GM23338 (cell line): ENCODE results near the gene NGF. TPM values are rescaled to one million over a fixed set of nuclear protein-coding genes. Genes with fewer than 3 reads are reported as not detected.

Experiments
- ATAC-seq: fragments of 200-7000 bp; cut with Tn5 transposase; 3 replicates; pipeline ENCODE4 v1.9.1; 2020
- DNase-seq: peaks from one replicate; pipeline ENCODE4 v3.0.0-alpha.2; 2015; ENCODE audit warnings: low spot score
- H2AFZ ChIP-seq: fragments of 200-600 bp; sonication (generic); 2 replicates; pipeline ENCODE4 v1.8.0; 2016; ENCODE audit warnings: antibody characterized with exemption, mild to moderate bottlenecking, moderate library complexity
- H3F3A ChIP-seq: fragments of 200-600 bp; sonication (generic); replicated peaks from 2 replicates; pipeline ENCODE4 v1.8.0; 2017; ENCODE audit warnings: antibody characterized with exemption, mixed run types, low read depth
- H3K27ac ChIP-seq: fragments of 200-600 bp; sonication (generic); 2 replicates; pipeline ENCODE4 v1.6.1; 2016; ENCODE audit warnings: low read depth
- H3K27me3 ChIP-seq: fragments of 200-600 bp; sonication (generic); 2 replicates; pipeline ENCODE4 v1.8.0; 2016; ENCODE audit warnings: mild to moderate bottlenecking, mixed run types, moderate library complexity; ENCODE audit not compliant: insufficient read depth
- H3K36me3 ChIP-seq: fragments of 200-600 bp; sonication (generic); 2 replicates; pipeline ENCODE4 v1.8.0; 2016; ENCODE audit warnings: mild to moderate bottlenecking; ENCODE audit not compliant: insufficient read depth
- H3K4me1 ChIP-seq: fragments of 200-600 bp; sonication (generic); 2 replicates; pipeline ENCODE4 v1.8.0; 2016; ENCODE audit warnings: mild to moderate bottlenecking, moderate library complexity; ENCODE audit not compliant: insufficient read depth
- H3K4me2 ChIP-seq: fragments of 200-600 bp; sonication (generic); 2 replicates; pipeline ENCODE4 v1.7.1; 2017; ENCODE audit warnings: mixed run types
- H3K4me3 ChIP-seq: fragments of 200-600 bp; sonication (generic); 2 replicates; pipeline ENCODE4 v1.6.1; 2016; ENCODE audit warnings: mixed run types
- H3K79me2 ChIP-seq: fragments of 200-600 bp; sonication (generic); replicated peaks from 2 replicates; pipeline ENCODE4 v1.8.0; 2017; ENCODE audit warnings: mild to moderate bottlenecking; ENCODE audit not compliant: insufficient read depth
- H3K9me2 ChIP-seq: fragments of 200-600 bp; sonication (generic); 2 replicates; pipeline ENCODE4 v1.8.0; 2017; ENCODE audit not compliant: insufficient read depth
- H4K20me1 ChIP-seq: fragments of 200-600 bp; sonication (generic); replicated peaks from 2 replicates; pipeline ENCODE4 v1.8.0; 2017; ENCODE audit warnings: mild to moderate bottlenecking; ENCODE audit not compliant: insufficient read depth
- H3K27ac Mint-ChIP-seq: 2 replicates; pipeline ENCODE4 v1.8.0; 2020; ENCODE audit warnings: inconsistent platforms, mild to moderate bottlenecking, moderate library complexity, mixed read lengths
- H3K27me3 Mint-ChIP-seq: 3 replicates; pipeline ENCODE4 v1.8.0; 2022; ENCODE audit warnings: low read depth, mild to moderate bottlenecking, moderate library complexity, mixed read lengths, inconsistent platforms; ENCODE audit not compliant: insufficient read depth, poor library complexity
- H3K36me3 Mint-ChIP-seq: 3 replicates; pipeline ENCODE4 v1.8.0; 2021; ENCODE audit warnings: low read depth, mild to moderate bottlenecking, inconsistent platforms, moderate library complexity, mixed read lengths
- H3K4me1 Mint-ChIP-seq: 3 replicates; pipeline ENCODE4 v1.8.0; 2020; ENCODE audit warnings: mild to moderate bottlenecking, inconsistent platforms, mixed read lengths
- H3K4me3 Mint-ChIP-seq: 3 replicates; pipeline ENCODE4 v1.8.0; 2021; ENCODE audit warnings: moderate library complexity, mild to moderate bottlenecking, inconsistent platforms, mixed read lengths
- H3K9me3 Mint-ChIP-seq: 3 replicates; pipeline ENCODE4 v1.8.0; 2020; ENCODE audit warnings: moderate library complexity, mild to moderate bottlenecking, inconsistent platforms, mixed read lengths
- CREB1 ChIP-seq: fragments of 250-450 bp; sonication (Bioruptor Pico); IDR thresholded peaks from 2 replicates; pipeline ENCODE4 v1.5.0; 2020; ENCODE audit warnings: low read depth, mild to moderate bottlenecking, moderate library complexity
- EZH2 ChIP-seq: fragments of 200-600 bp; sonication (generic); IDR thresholded peaks from one replicate; pipeline ENCODE4 v1.8.0; 2017; ENCODE audit warnings: antibody characterized with exemption, mild to moderate bottlenecking, low read depth; ENCODE audit not compliant: unreplicated experiment
- EZH2phosphoT487 ChIP-seq: fragments of 200-600 bp; sonication (generic); IDR thresholded peaks from one replicate; pipeline ENCODE4 v1.8.1; 2018; ENCODE audit warnings: antibody characterized with exemption; ENCODE audit not compliant: unreplicated experiment
- JUNB ChIP-seq: IDR thresholded peaks from one replicate; pipeline ENCODE4 v1.6.1; 2016; ENCODE audit warnings: antibody characterized with exemption; ENCODE audit not compliant: unreplicated experiment
- NANOG ChIP-seq: IDR thresholded peaks from 2 replicates; pipeline ENCODE4 v1.6.1; 2016; ENCODE audit warnings: antibody characterized with exemption, borderline replicate concordance
- POLR2AphosphoS5 ChIP-seq: IDR thresholded peaks from 2 replicates; pipeline ENCODE4 v1.6.1; 2016; ENCODE audit warnings: antibody characterized with exemption, low read depth
- STAT1 ChIP-seq: IDR thresholded peaks from one replicate; pipeline ENCODE4 v1.6.1; 2016; ENCODE audit warnings: antibody characterized with exemption; ENCODE audit not compliant: unreplicated experiment
- ZNF114 ChIP-seq: fragments of 250-450 bp; sonication (Bioruptor Pico); IDR thresholded peaks from 2 replicates; pipeline ENCODE4 v1.5.0; 2020; ENCODE audit warnings: mild to moderate bottlenecking, moderate library complexity
- ZNF331 ChIP-seq: fragments of 250-450 bp; sonication (Bioruptor Pico); IDR thresholded peaks from 2 replicates; pipeline ENCODE4 v1.5.0; 2020; ENCODE audit warnings: low read depth, mild to moderate bottlenecking, moderate library complexity
- polyA plus RNA-seq: library from polyadenylated mRNA; unstranded; fragments of >200 nt; fragmentation: Nextera tagmentation; extraction: Ambion mirVana; gene quantifications from 2 replicates; pipeline ENCODE4 v1.2.1, GENCODE V29; 2016
- total RNA-seq: library from RNA; depleted of rRNA; stranded (reverse); fragments of >200 nt; shearing (Covaris generic); gene quantifications from 2 replicates; pipeline ENCODE4 v1.2.3, GENCODE V29; 2014
- TF ChIP-seq, protein P1 (sequence below): IDR thresholded peaks from 2 replicates; pipeline ENCODE4 v1.6.1; 2016; ENCODE audit warnings: antibody characterized with exemption
- TF ChIP-seq, protein P2 (sequence below): IDR thresholded peaks from one replicate; pipeline ENCODE4 v1.6.1; 2018; ENCODE audit warnings: antibody characterized with exemption; ENCODE audit not compliant: unreplicated experiment
- TF ChIP-seq, protein P3 (sequence below): fragments of 250-450 bp; sonication (Bioruptor Pico); IDR thresholded peaks from 2 replicates; pipeline ENCODE4 v1.5.0; 2020; ENCODE audit warnings: mild to moderate bottlenecking, moderate library complexity
- TF ChIP-seq, protein P4 (sequence below), 2 experiments: fragments of 200-600 bp in 1 of 2; sonication (generic) in 1 of 2; conservative IDR thresholded peaks; 2 replicates each; pipeline versions ENCODE4 v1.5.1 to v1.6.1; 2016 to 2017; ENCODE audit warnings: antibody characterized with exemption in 2 of 2, low read depth in 2 of 2, mild to moderate bottlenecking in 2 of 2, moderate library complexity in 1 of 2

The NGF gene
- total and polyA plus RNA-seq, 2 experiments from 2014 or later, result 0.28 to 0.92 TPM

DNA sequence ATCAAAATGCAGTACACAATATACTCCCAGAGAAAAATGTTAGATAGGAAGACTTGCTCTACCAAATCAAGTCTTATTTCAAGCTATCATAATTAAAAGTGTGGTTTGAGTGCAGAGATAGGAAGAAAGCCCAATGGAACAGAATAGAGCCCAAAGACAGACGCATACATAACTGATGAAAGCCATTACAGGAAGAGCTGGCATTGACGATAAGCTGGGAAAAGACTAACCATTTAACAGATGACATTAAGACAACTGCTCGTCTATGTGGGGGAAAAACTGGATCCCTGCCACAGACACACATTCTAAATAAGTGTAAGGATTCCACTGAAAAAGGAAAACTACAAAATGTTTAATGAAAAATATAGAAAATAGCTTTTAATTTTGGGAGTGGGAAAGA is 85.5 kb downstream of the NGF start:
- Histone ChIP-seq H3K9me2 (peaks cover 3% of the 10 kb centered on the region; the same call in 1 of the 2 replicates), H3K27me3 (no peaks in the 10 kb centered on the region), H3K4me3 (no peak overlapping the region), H2AFZ (no peak overlapping the region), H3K4me1 (no peaks in the 10 kb centered on the region), H3K27ac (no peak overlapping the region), H3F3A (no peaks in the 10 kb centered on the region), H4K20me1 (no peaks in the 10 kb centered on the region), H3K79me2 (no peaks in the 10 kb centered on the region), H3K4me2 (no peak overlapping the region), H3K36me3 (no peaks in the 10 kb centered on the region)
- DNase-seq (no peak), ATAC-seq (no peak)
- Mint-ChIP-seq H3K4me3 (no peak overlapping the region), H3K27me3 (no peaks in the 10 kb centered on the region), H3K4me1 (no peaks in the 10 kb centered on the region), H3K9me3 (no peaks in the 10 kb centered on the region; the same call in 2 of the 3 replicates), H3K36me3 (no peaks in the 10 kb centered on the region), H3K27ac (no peak overlapping the region)
- TF ChIP-seq, protein P1, sequence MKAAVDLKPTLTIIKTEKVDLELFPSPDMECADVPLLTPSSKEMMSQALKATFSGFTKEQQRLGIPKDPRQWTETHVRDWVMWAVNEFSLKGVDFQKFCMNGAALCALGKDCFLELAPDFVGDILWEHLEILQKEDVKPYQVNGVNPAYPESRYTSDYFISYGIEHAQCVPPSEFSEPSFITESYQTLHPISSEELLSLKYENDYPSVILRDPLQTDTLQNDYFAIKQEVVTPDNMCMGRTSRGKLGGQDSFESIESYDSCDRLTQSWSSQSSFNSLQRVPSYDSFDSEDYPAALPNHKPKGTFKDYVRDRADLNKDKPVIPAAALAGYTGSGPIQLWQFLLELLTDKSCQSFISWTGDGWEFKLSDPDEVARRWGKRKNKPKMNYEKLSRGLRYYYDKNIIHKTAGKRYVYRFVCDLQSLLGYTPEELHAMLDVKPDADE, result no peak
- TF ChIP-seq ZNF114 (CRISPR knock-in tag) (no peak), NANOG (no peak), CREB1 (CRISPR knock-in tag) (no peak), EZH2phosphoT487 (no peak), JUNB (no peak), POLR2AphosphoS5 (no peak), STAT1 (no peak), EZH2 (no peak), ZNF331 (CRISPR knock-in tag) (no peak)
- TF ChIP-seq, protein P2, sequence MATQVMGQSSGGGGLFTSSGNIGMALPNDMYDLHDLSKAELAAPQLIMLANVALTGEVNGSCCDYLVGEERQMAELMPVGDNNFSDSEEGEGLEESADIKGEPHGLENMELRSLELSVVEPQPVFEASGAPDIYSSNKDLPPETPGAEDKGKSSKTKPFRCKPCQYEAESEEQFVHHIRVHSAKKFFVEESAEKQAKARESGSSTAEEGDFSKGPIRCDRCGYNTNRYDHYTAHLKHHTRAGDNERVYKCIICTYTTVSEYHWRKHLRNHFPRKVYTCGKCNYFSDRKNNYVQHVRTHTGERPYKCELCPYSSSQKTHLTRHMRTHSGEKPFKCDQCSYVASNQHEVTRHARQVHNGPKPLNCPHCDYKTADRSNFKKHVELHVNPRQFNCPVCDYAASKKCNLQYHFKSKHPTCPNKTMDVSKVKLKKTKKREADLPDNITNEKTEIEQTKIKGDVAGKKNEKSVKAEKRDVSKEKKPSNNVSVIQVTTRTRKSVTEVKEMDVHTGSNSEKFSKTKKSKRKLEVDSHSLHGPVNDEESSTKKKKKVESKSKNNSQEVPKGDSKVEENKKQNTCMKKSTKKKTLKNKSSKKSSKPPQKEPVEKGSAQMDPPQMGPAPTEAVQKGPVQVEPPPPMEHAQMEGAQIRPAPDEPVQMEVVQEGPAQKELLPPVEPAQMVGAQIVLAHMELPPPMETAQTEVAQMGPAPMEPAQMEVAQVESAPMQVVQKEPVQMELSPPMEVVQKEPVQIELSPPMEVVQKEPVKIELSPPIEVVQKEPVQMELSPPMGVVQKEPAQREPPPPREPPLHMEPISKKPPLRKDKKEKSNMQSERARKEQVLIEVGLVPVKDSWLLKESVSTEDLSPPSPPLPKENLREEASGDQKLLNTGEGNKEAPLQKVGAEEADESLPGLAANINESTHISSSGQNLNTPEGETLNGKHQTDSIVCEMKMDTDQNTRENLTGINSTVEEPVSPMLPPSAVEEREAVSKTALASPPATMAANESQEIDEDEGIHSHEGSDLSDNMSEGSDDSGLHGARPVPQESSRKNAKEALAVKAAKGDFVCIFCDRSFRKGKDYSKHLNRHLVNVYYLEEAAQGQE, result no peak
- TF ChIP-seq, protein P3, sequence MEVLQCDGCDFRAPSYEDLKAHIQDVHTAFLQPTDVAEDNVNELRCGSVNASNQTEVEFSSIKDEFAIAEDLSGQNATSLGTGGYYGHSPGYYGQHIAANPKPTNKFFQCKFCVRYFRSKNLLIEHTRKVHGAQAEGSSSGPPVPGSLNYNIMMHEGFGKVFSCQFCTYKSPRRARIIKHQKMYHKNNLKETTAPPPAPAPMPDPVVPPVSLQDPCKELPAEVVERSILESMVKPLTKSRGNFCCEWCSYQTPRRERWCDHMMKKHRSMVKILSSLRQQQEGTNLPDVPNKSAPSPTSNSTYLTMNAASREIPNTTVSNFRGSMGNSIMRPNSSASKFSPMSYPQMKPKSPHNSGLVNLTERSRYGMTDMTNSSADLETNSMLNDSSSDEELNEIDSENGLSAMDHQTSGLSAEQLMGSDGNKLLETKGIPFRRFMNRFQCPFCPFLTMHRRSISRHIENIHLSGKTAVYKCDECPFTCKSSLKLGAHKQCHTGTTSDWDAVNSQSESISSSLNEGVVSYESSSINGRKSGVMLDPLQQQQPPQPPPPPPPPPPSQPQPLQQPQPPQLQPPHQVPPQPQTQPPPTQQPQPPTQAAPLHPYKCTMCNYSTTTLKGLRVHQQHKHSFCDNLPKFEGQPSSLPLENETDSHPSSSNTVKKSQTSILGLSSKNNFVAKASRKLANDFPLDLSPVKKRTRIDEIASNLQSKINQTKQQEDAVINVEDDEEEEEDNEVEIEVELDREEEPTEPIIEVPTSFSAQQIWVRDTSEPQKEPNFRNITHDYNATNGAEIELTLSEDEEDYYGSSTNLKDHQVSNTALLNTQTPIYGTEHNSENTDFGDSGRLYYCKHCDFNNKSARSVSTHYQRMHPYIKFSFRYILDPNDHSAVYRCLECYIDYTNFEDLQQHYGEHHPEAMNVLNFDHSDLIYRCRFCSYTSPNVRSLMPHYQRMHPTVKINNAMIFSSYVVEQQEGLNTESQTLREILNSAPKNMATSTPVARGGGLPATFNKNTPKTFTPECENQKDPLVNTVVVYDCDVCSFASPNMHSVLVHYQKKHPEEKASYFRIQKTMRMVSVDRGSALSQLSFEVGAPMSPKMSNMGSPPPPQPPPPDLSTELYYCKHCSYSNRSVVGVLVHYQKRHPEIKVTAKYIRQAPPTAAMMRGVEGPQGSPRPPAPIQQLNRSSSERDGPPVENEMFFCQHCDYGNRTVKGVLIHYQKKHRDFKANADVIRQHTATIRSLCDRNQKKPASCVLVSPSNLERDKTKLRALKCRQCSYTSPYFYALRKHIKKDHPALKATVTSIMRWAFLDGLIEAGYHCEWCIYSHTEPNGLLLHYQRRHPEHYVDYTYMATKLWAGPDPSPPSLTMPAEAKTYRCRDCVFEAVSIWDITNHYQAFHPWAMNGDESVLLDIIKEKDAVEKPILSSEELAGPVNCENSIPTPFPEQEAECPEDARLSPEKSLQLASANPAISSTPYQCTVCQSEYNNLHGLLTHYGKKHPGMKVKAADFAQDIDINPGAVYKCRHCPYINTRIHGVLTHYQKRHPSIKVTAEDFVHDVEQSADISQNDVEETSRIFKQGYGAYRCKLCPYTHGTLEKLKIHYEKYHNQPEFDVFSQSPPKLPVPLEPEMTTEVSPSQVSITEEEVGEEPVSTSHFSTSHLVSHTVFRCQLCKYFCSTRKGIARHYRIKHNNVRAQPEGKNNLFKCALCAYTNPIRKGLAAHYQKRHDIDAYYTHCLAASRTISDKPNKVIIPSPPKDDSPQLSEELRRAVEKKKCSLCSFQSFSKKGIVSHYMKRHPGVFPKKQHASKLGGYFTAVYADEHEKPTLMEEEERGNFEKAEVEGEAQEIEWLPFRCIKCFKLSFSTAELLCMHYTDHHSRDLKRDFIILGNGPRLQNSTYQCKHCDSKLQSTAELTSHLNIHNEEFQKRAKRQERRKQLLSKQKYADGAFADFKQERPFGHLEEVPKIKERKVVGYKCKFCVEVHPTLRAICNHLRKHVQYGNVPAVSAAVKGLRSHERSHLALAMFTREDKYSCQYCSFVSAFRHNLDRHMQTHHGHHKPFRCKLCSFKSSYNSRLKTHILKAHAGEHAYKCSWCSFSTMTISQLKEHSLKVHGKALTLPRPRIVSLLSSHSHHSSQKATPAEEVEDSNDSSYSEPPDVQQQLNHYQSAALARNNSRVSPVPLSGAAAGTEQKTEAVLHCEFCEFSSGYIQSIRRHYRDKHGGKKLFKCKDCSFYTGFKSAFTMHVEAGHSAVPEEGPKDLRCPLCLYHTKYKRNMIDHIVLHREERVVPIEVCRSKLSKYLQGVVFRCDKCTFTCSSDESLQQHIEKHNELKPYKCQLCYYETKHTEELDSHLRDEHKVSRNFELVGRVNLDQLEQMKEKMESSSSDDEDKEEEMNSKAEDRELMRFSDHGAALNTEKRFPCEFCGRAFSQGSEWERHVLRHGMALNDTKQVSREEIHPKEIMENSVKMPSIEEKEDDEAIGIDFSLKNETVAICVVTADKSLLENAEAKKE (CRISPR knock-in tag), result no peak
- TF ChIP-seq, protein P4, sequence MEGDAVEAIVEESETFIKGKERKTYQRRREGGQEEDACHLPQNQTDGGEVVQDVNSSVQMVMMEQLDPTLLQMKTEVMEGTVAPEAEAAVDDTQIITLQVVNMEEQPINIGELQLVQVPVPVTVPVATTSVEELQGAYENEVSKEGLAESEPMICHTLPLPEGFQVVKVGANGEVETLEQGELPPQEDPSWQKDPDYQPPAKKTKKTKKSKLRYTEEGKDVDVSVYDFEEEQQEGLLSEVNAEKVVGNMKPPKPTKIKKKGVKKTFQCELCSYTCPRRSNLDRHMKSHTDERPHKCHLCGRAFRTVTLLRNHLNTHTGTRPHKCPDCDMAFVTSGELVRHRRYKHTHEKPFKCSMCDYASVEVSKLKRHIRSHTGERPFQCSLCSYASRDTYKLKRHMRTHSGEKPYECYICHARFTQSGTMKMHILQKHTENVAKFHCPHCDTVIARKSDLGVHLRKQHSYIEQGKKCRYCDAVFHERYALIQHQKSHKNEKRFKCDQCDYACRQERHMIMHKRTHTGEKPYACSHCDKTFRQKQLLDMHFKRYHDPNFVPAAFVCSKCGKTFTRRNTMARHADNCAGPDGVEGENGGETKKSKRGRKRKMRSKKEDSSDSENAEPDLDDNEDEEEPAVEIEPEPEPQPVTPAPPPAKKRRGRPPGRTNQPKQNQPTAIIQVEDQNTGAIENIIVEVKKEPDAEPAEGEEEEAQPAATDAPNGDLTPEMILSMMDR (conservative IDR thresholded peaks at IDR 0.05; ENCODE audit: low read depth in 2 of 2), result no peak
